ENCODE measurements around the gene FBXO42. TPM values are rescaled to one million over a fixed set of nuclear protein-coding genes. Genes with fewer than 3 reads are reported as not detected.

FBXO42 gene
- total and polyA plus RNA-seq, 9 of the 15 experiments (the other 6 are each of a cell fraction or from before 2014, with no cell fraction given): 7.2 to 24.8 (median 17.4) TPM

GRCh38 chr1:16372535-16373285 lies 20.4 kb upstream of the FBXO42 start:
- Histone ChIP-seq H3K27me3 (ENCODE audit: control insufficient read depth in 2 of 2, insufficient read depth in 2 of 2, low read length in 2 of 2) (no peaks in the 10 kb centered on the region), H3K9ac (ENCODE audit: insufficient read depth in 1 of 2, low read depth in 2 of 2, low read length in 2 of 2) (peak overlapping the region in 1 of 2 experiments; percentile 6; a peak in 1 of 4 replicates), H3K36me3 (ENCODE audit: control insufficient read depth, insufficient read depth, low read length) (peaks cover 29% of the 10 kb centered on the region; the same call in 2 of the 3 replicates), H2AFZ (ENCODE audit: low read depth, low read length) (no peak overlapping the region), H3K9me3 (replicated peaks; ENCODE audit: control insufficient read depth, insufficient read depth, low read depth, low read length) (no peaks in the 10 kb centered on the region), H3K4me1 (replicated peaks in 1 of 2; ENCODE audit: control insufficient read depth in 2 of 2, insufficient read depth in 2 of 2, low read length in 2 of 2) (peaks cover 16 to 31% of the 10 kb centered on the region in 2 experiments), H3K4me2 (ENCODE audit: insufficient read depth, low read length) (no peak overlapping the region), H3K27ac (ENCODE audit: extremely low read depth, low read depth, low read length) (no peak overlapping the region), H4K20me1 (replicated peaks; ENCODE audit: control insufficient read depth, insufficient read depth, low read length) (peaks cover 60% of the 10 kb centered on the region), H3K4me3 (no peak overlapping the region), H3K79me2 (ENCODE audit: control insufficient read depth, insufficient read depth, low read length) (peaks cover 96% of the 10 kb centered on the region), H3K9me1 (ENCODE audit: control insufficient read depth, insufficient read depth, low read length) (peaks cover 3% of the 10 kb centered on the region)
- ATAC-seq: no peak
- in situ Hi-C loops (cut with MboI): no loop called here
- POLR2A ChIA-PET: interaction anchor here (0.7 to 4.1 kb wide), 3 partner anchors 10 to 166 kb away, joined by 3 to 16 read pairs (median 4); no protein-coding TSS in a partner anchor
- CTCF ChIA-PET (ENCODE audit: low intra/inter-chr PET ratio): no interaction called here
- intact Hi-C loops (cut with micrococcal nuclease): no loop called here
- FAIRE-seq: no peak
- WGBS (ENCODE audit: insufficient coverage, low coverage, missing lambda C conversion rate): 94% methylated on average over 3 of the region's 3 CpGs
- DNase-seq (ENCODE audit: extremely low read depth in 1 of 4, low spot score in 3 of 4): peak in 1 of 4 experiments; percentile 5
- TF ChIP-seq HOXB6 (CRISPR knock-in tag; IDR thresholded peaks at IDR 0.05; ENCODE audit: borderline replicate concordance) (no peak), SOX6 (IDR thresholded peaks at IDR 0.05) (no peak)
- TF ChIP-seq, protein P1, sequence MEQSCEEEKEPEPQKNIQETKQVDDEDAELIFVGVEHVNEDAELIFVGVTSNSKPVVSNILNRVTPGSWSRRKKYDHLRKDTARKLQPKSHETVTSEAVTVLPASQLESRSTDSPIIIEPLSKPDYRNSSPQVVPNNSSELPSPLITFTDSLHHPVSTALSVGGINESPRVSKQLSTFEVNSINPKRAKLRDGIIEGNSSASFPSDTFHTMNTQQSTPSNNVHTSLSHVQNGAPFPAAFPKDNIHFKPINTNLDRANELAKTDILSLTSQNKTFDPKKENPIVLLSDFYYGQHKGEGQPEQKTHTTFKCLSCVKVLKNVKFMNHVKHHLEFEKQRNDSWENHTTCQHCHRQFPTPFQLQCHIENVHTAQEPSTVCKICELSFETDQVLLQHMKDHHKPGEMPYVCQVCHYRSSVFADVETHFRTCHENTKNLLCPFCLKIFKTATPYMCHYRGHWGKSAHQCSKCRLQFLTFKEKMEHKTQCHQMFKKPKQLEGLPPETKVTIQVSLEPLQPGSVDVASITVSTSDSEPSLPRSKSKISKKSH (CRISPR knock-in tag; IDR thresholded peaks at IDR 0.05): no peak
- no TSS peak for BruUV-seq (replicated peaks)

All from K562 (cell line).